ENCODE measurements around the gene FBXW2. TPM values are rescaled to one million over a fixed set of nuclear protein-coding genes. Genes with fewer than 3 reads are reported as not detected.
"Not testable (repeated sequence)": the region's sequence is repeated elsewhere in the genome, so short reads cannot be mapped to it uniquely, and the experiment has no call there.

The FBXW2 gene
- total RNA-seq, 1 donor from 2014 or later = 24.0 TPM

GRCh38 chr9:120807607-120808379 lies 14.6 kb upstream of the FBXW2 start:
- no peak for DNase-seq (ENCODE audit: low read depth)
- H3K4me3 ChIP-seq (ENCODE audit: low read depth, low read length) = no peak overlapping the region
- TF ChIP-seq, protein P1, sequence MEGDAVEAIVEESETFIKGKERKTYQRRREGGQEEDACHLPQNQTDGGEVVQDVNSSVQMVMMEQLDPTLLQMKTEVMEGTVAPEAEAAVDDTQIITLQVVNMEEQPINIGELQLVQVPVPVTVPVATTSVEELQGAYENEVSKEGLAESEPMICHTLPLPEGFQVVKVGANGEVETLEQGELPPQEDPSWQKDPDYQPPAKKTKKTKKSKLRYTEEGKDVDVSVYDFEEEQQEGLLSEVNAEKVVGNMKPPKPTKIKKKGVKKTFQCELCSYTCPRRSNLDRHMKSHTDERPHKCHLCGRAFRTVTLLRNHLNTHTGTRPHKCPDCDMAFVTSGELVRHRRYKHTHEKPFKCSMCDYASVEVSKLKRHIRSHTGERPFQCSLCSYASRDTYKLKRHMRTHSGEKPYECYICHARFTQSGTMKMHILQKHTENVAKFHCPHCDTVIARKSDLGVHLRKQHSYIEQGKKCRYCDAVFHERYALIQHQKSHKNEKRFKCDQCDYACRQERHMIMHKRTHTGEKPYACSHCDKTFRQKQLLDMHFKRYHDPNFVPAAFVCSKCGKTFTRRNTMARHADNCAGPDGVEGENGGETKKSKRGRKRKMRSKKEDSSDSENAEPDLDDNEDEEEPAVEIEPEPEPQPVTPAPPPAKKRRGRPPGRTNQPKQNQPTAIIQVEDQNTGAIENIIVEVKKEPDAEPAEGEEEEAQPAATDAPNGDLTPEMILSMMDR (conservative IDR thresholded peaks at IDR 0.05; ENCODE audit: low read depth, low read length) = no peak

- not testable (repeated sequence) for H3K4me3 ChIP-seq (ENCODE audit: low read depth, low read length); DNase-seq (ENCODE audit: low read depth)
Measured at GRCh38 chr9:120804784-120805363, 11.7 kb upstream of the FBXW2 start.

GRCh38 chr9:120801441-120801840 lies 8.2 kb upstream of the FBXW2 start:
- DNase-seq (ENCODE audit: low read depth) = no peak
- no peak overlapping the region for H3K4me3 ChIP-seq (ENCODE audit: low read depth, low read length)
- TF ChIP-seq, protein P1 (conservative IDR thresholded peaks at IDR 0.05; ENCODE audit: low read depth, low read length) = no peak

DNA sequence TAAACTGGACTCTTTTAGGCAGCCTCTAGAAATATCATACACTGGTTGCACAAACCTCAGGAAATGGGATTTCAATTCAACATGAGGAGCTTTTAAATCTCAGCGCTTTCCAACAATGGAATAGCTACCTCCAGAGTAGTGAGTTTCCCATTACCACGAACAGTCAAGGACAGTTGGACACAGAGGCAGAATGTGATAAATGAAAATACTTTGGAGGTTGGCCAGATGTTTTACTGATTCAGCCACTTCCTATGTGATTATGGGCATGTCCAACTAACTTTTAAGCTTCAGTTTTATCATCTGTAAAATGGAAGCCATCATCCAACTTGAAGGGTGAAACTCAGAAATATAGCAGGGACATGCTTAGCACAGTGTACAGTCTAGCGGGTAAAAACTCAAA lies 2.1 kb downstream of the FBXW2 start:
- peak overlapping the region; percentile 80 for H3K4me3 ChIP-seq (ENCODE audit: low read depth, low read length)
- DNase-seq (ENCODE audit: low read depth) = no peak
- TF ChIP-seq, protein P1 (conservative IDR thresholded peaks at IDR 0.05; ENCODE audit: low read depth, low read length) = no peak

DNA sequence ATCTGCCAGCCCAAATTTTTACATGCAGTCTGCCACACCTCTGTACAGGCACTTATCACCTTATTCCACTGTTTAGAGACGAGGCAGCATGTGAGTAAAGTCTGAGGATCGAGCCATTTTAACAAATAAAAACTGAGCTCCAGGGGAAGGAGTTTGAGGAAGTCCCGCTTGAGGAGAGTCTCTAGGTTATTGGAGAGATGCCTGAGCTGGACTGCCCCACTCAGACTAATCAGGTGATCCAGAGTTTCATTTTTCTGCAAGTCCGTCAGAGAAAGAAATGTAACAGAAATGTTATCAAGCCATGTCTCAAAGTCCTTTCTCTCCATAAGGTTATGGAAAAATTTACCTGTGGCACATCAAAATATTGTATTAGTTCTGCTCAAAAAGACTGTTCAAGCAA lies 5.3 kb downstream of the FBXW2 start:
- DNase-seq (ENCODE audit: low read depth) = no peak
- TF ChIP-seq, protein P1 (conservative IDR thresholded peaks at IDR 0.05; ENCODE audit: low read depth, low read length) = no peak
- H3K4me3 ChIP-seq (ENCODE audit: low read depth, low read length) = no peak overlapping the region

DNA sequence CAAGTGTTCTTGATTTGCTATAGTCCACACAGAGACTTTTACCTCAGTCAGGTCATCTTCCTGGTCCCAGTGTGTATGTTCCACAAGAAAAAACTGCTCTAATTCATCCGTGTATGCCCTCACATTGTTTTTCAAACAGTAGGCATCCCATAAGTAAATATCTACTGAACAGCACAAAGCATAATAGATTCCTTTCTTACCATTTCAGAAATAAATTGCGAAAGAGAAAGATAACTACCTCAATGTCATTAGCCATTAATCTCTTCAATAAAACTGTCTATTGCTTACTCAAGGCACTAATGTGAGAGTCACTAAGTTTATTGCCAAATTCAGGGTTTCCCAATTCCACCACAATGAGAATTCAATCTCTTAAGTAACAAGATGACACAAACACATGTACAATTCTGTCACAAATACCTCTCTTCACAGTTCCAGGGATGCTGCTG lies 9.6 kb downstream of the FBXW2 start:
- H3K4me3 ChIP-seq (ENCODE audit: low read depth, low read length) = no peak overlapping the region
- TF ChIP-seq, protein P1 (conservative IDR thresholded peaks at IDR 0.05; ENCODE audit: low read depth, low read length) = no peak
- peak; percentile 60 for DNase-seq (ENCODE audit: low read depth)

DNA sequence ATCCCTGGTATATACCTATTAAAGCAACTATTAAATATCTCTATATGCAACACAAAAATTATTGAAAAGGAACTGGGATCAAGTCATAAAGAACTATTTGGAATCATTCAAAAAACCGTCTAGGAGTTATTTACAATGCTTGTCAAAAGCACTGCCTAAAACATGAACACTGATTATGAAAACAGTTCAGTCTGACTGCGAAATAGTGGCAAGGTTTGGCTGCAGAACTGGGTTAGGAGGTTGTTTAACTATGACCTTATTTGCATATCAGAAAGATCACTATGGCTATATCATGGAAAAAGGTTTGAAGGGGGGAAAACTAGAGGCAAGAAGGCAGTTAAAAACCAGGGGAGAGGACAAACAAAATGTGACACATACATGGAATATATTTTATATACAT lies 12.0 kb downstream of the FBXW2 start:
- TF ChIP-seq, protein P1 (conservative IDR thresholded peaks at IDR 0.05; ENCODE audit: low read depth, low read length) = no peak
- no peak overlapping the region for H3K4me3 ChIP-seq (ENCODE audit: low read depth, low read length)
- DNase-seq (ENCODE audit: low read depth) = no peak

Data from epithelial cell of proximal tubule (primary cell).